ENCODE results near the gene ZC3H12D.

The ZC3H12D gene

GRCh38 chr6:149457316-149457884 lies 27.4 kb downstream of the ZC3H12D start:
- DNase-seq, result no peak

- DNase-seq, result no peak
These were observed 28.3 kb downstream of the ZC3H12D start for GRCh38 chr6:149456311-149457021.

GRCh38 chr6:149455031-149455732 lies 29.6 kb downstream of the ZC3H12D start:
- DNase-seq, result no peak

GRCh38 chr6:149454346-149454848 lies 30.4 kb downstream of the ZC3H12D start:
- DNase-seq, result no peak

GRCh38 chr6:149453597-149454345 lies 31.0 kb downstream of the ZC3H12D start:
- DNase-seq, result no peak

- DNase-seq, result no peak
These were observed 32.5 kb downstream of the ZC3H12D start for GRCh38 chr6:149452037-149452939.

- no peak for DNase-seq
These were observed 33.3 kb downstream of the ZC3H12D start for GRCh38 chr6:149451376-149452036.

- no peak for DNase-seq
These were observed 34.0 kb downstream of the ZC3H12D start for GRCh38 chr6:149450679-149451375.

GRCh38 chr6:149449831-149450678 lies 34.8 kb downstream of the ZC3H12D start:
- no peak for DNase-seq

- no peak for DNase-seq
These were observed 35.9 kb downstream of the ZC3H12D start for GRCh38 chr6:149448821-149449453.

- no peak for DNase-seq
These were observed 37.9 kb downstream of the ZC3H12D start for GRCh38 chr6:149446791-149447376.

- peak; percentile 10 for DNase-seq
These were observed 39.2 kb downstream of the ZC3H12D start for GRCh38 chr6:149445573-149445972.

- DNase-seq, result peak; percentile 10
These were observed 39.7 kb downstream of the ZC3H12D start for GRCh38 chr6:149445095-149445466.

- DNase-seq, result peak; percentile 17
These were observed 40.3 kb downstream of the ZC3H12D start for GRCh38 chr6:149444360-149445094.

- DNase-seq, result no peak
These were observed 41.2 kb downstream of the ZC3H12D start for GRCh38 chr6:149443411-149444181.

- DNase-seq, result no peak
These were observed 43.1 kb downstream of the ZC3H12D start for GRCh38 chr6:149441740-149442139.
